ENCODE data around the gene HSPA8. TPM values are rescaled to one million over a fixed set of nuclear protein-coding genes. Genes with fewer than 3 reads are reported as not detected.
"Not testable (repeated sequence)": the region's sequence is repeated elsewhere in the genome, so short reads cannot be mapped to it uniquely, and the experiment has no call there.

Gene HSPA8
- total RNA-seq, 1 experiment from 2014 or later = 1,755 TPM

- ATAC-seq; H3K27me3 ChIP-seq (ENCODE audit: control insufficient read depth, insufficient read depth, low read length); H3K4me3 ChIP-seq (ENCODE audit: low read depth in 2 of 2, low read length in 2 of 2); H3K36me3 ChIP-seq (ENCODE audit: control insufficient read depth, insufficient read depth, low read length); BruUV-seq (replicated peaks); H3K9me3 ChIP-seq (ENCODE audit: control insufficient read depth, insufficient read depth, low read depth, low read length); in situ Hi-C loops (cut with HindIII; ENCODE audit: low pct_unique_long_range_greater_than_20kb, low sequenced_read_pairs); H3K27ac ChIP-seq (ENCODE audit: low read length); intact Hi-C loops (cut with micrococcal nuclease; ENCODE audit: unreplicated experiment); DNase-seq (ENCODE audit: low read depth, low spot score); H3K4me1 ChIP-seq (ENCODE audit: control insufficient read depth, insufficient read depth, low read length); POLR2A ChIA-PET: not testable (repeated sequence)
- CTCF ChIA-PET = interaction anchor here (0.6 kb wide), 1 partner anchor 14 kb away, joined by 3 read pairs; no protein-coding TSS in a partner anchor
Observed at GRCh38 chr11:123087657-123088056, 25.7 kb upstream of the HSPA8 start.

GRCh38 chr11:123086305-123086704 lies 24.4 kb upstream of the HSPA8 start:
- TF ChIP-seq POLR2AphosphoS5 (IDR thresholded peaks at IDR 0.05; ENCODE audit: low read depth, low read length) (no peak), SIN3A (IDR thresholded peaks at IDR 0.05; ENCODE audit: borderline replicate concordance, insufficient read depth, low read depth, low read length) (no peak), CTCF (IDR thresholded peaks at IDR 0.05) (no peak), REST (IDR thresholded peaks at IDR 0.05; ENCODE audit: insufficient read depth in 1 of 2, low read depth in 2 of 2, low read length in 1 of 2) (no peak), TCF7L2 (IDR thresholded peaks at IDR 0.05; ENCODE audit: low read depth, low read length) (no peak)

GRCh38 chr11:123085497-123085896 lies 23.6 kb upstream of the HSPA8 start:
- H3K27ac ChIP-seq (ENCODE audit: low read length) = no peak overlapping the region
- DNase-seq (ENCODE audit: low read depth, low spot score) (no peak), ATAC-seq (no peak)
- TF ChIP-seq CTCF (IDR thresholded peaks at IDR 0.05) = no peak
- no peak overlapping the region for H3K4me3 ChIP-seq (ENCODE audit: low read depth in 2 of 2, low read length in 2 of 2)
- in situ Hi-C loops (cut with HindIII; ENCODE audit: low pct_unique_long_range_greater_than_20kb, low sequenced_read_pairs) (no loop called here), intact Hi-C loops (cut with micrococcal nuclease; ENCODE audit: unreplicated experiment) (no loop called here)
- H3K9me3 ChIP-seq (ENCODE audit: control insufficient read depth, insufficient read depth, low read depth, low read length) = peaks cover 3% of the 10 kb centered on the region; the same call in 1 of the 2 replicates
- ChIA-PET POLR2A (interaction anchor here (0.6 kb wide), 1 partner anchor 31 kb away, joined by 6 read pairs; no protein-coding TSS in a partner anchor), CTCF (interaction anchor here (0.6 kb wide), 1 partner anchor 155 kb away, joined by 5 read pairs; no protein-coding TSS in a partner anchor)
- H3K27me3 ChIP-seq (ENCODE audit: control insufficient read depth, insufficient read depth, low read length) = no peaks in the 10 kb centered on the region
- no peaks in the 10 kb centered on the region for H3K36me3 ChIP-seq (ENCODE audit: control insufficient read depth, insufficient read depth, low read length)
- peaks cover 4% of the 10 kb centered on the region; the same call in 1 of the 2 replicates for H3K4me1 ChIP-seq (ENCODE audit: control insufficient read depth, insufficient read depth, low read length)
- BruUV-seq (replicated peaks) = no TSS peak

More at GRCh38 chr11:123086305-123086704, 24.4 kb upstream of the HSPA8 start:
- ChIA-PET CTCF (no interaction called here), POLR2A (no interaction called here)
- ATAC-seq (no peak), DNase-seq (ENCODE audit: low read depth, low spot score) (no peak)
- H3K9me3 ChIP-seq (ENCODE audit: control insufficient read depth, insufficient read depth, low read depth, low read length) = peaks cover 3% of the 10 kb centered on the region; the same call in 1 of the 2 replicates
- no peaks in the 10 kb centered on the region for H3K27me3 ChIP-seq (ENCODE audit: control insufficient read depth, insufficient read depth, low read length)
- peaks cover 4% of the 10 kb centered on the region; the same call in 1 of the 2 replicates for H3K4me1 ChIP-seq (ENCODE audit: control insufficient read depth, insufficient read depth, low read length)
- no peak overlapping the region for H3K4me3 ChIP-seq (ENCODE audit: low read depth in 2 of 2, low read length in 2 of 2)
- in situ Hi-C loops (cut with HindIII; ENCODE audit: low pct_unique_long_range_greater_than_20kb, low sequenced_read_pairs) = no loop called here
- H3K36me3 ChIP-seq (ENCODE audit: control insufficient read depth, insufficient read depth, low read length) = no peaks in the 10 kb centered on the region
- BruUV-seq (replicated peaks) = no TSS peak
- intact Hi-C loops (cut with micrococcal nuclease; ENCODE audit: unreplicated experiment) = no loop called here
- H3K27ac ChIP-seq (ENCODE audit: low read length) = no peak overlapping the region

All from Panc1 (cell line).